MCF 10A (cell line): ENCODE measurements around the gene PTCD3. TPM values are rescaled to one million over a fixed set of nuclear protein-coding genes. Genes with fewer than 3 reads are reported as not detected.
A peak's percentile ranks its signal among the peaks of the same experiment; 100 is the strongest.

Source experiments
- BruUV-seq: library from RNA; stranded (reverse); fragments of 400-500 nt; replicated peaks from 2 replicates; lab custom pipeline; 2021; lab: Mats Ljungman, UMichigan
- CTCF ChIA-PET: fragments of 300-600 bp; sonication (Branson Sonifier 250); formaldehyde crosslinking; extraction: SDS; loops from one replicate; lab custom pipeline; 2021; ENCODE audit warnings: antibody characterized with exemption, inconsistent platforms; lab: Yijun Ruan, JAX
- POLR2A ChIA-PET: fragments of 300-600, 350-650 bp; sonication (Branson Sonifier 250); formaldehyde crosslinking; extraction: SDS; loops from one replicate; lab custom pipeline; 2020; ENCODE audit warnings: antibody characterized with exemption, inconsistent platforms; lab: Yijun Ruan, JAX
- DNase-seq: peaks from one replicate; pipeline ENCODE4 v3.0.0-alpha.2; 2018; ENCODE audit not compliant: unreplicated experiment
- H3K27ac Mint-ChIP-seq: one replicate; pipeline ENCODE4 v1.8.0; 2022; ENCODE audit warnings: mild to moderate bottlenecking, low read depth, mixed read lengths; ENCODE audit not compliant: unreplicated experiment
- H3K27me3 Mint-ChIP-seq: one replicate; pipeline ENCODE4 v1.8.0; 2022; ENCODE audit warnings: mixed read lengths; ENCODE audit not compliant: insufficient read depth, unreplicated experiment
- H3K36me3 Mint-ChIP-seq: one replicate; pipeline ENCODE4 v1.8.0; 2022; ENCODE audit warnings: mild to moderate bottlenecking, moderate library complexity, mixed read lengths; ENCODE audit not compliant: insufficient read depth, unreplicated experiment
- H3K4me1 Mint-ChIP-seq: one replicate; pipeline ENCODE4 v1.8.0; 2022; ENCODE audit warnings: mixed read lengths; ENCODE audit not compliant: insufficient read depth, unreplicated experiment
- H3K4me3 Mint-ChIP-seq: one replicate; pipeline ENCODE4 v1.8.0; 2022; ENCODE audit warnings: mild to moderate bottlenecking, moderate library complexity, mixed read lengths; ENCODE audit not compliant: unreplicated experiment
- H3K9me3 Mint-ChIP-seq: one replicate; pipeline ENCODE4 v1.8.0; 2022; ENCODE audit warnings: mixed read lengths; ENCODE audit not compliant: unreplicated experiment
- CTCF ChIP-seq: fragments of 200-600 bp; IDR thresholded peaks from one replicate; pipeline ENCODE4 v1.8.0; 2022; ENCODE audit warnings: antibody characterized with exemption, mild to moderate bottlenecking; ENCODE audit not compliant: unreplicated experiment
- intact Hi-C: fragments of 100-400 bp; cut with micrococcal nuclease; formaldehyde crosslinking; loops from 2 replicates; pipeline ENCODE4 v1.14.1; 2022
- total RNA-seq: library from RNA; stranded (reverse); gene quantifications from 2 replicates; pipeline ENCODE4 v1.2.3, GENCODE V29; 2022

The PTCD3 gene
- total RNA-seq, 1 experiment from 2014 or later = 95.3 TPM

DNA sequence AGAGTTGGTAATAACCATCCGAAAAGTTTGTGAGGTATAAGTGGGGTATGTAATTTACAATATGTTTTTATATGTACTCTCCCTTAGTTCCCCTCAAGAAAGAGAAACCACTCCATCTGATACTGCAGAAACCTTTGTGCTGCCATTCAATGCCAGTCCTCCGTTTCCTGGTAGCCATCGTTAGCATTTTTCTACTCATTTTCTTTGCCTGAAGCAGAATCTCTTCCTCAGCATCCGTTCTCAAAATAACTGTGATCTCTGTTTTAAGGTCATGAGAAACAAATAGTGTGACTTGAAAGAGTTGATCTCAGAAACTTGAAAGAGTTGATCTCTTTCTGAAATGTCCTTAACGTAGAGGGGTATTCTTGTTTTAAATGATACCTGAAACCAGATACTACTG is 996 bp downstream of the PTCD3 start:
- Mint-ChIP-seq H3K4me3 (peak overlapping the region; percentile 99), H3K27me3 (no peaks in the 10 kb centered on the region), H3K27ac (peak overlapping the region; percentile 99), H3K9me3 (no peaks in the 10 kb centered on the region), H3K4me1 (peaks cover 25% of the 10 kb centered on the region), H3K36me3 (peaks cover 74% of the 10 kb centered on the region)
- TF ChIP-seq CTCF = no peak
- DNase-seq = no peak
- ChIA-PET CTCF (interaction anchor here (0.6 to 1.6 kb wide), 4 partner anchors 10 to 378 kb away, joined by 3 to 9 read pairs (median 5); no protein-coding TSS in a partner anchor), POLR2A (interaction anchor here (0.9 to 3.1 kb wide), 13 partner anchors 7 to 344 kb away, joined by 3 to 28 read pairs (median 5); partner anchors contain the start of genes IMMT and KDM3A)
- intact Hi-C loops = no loop called here
- no TSS peak for BruUV-seq

- intact Hi-C loops = no loop called here
- no peaks in the 10 kb centered on the region for H3K4me1 Mint-ChIP-seq
- ChIA-PET POLR2A (interaction anchor here (2.8 kb wide), 1 partner anchor 12 kb away, joined by 17 read pairs; the partner anchor contains the start of genes POLR1A and PTCD3), CTCF (interaction anchor here (0.6 kb wide), 1 partner anchor 287 kb away, joined by 3 read pairs; no protein-coding TSS in a partner anchor)
- no peaks in the 10 kb centered on the region for H3K9me3 Mint-ChIP-seq
- no peak overlapping the region for H3K4me3 Mint-ChIP-seq
- no peak for DNase-seq
- no TSS peak for BruUV-seq
- H3K27me3 Mint-ChIP-seq = no peaks in the 10 kb centered on the region
- H3K36me3 Mint-ChIP-seq = peaks cover 87% of the 10 kb centered on the region
- H3K27ac Mint-ChIP-seq = no peak overlapping the region
- no peak for TF ChIP-seq CTCF
Observed at GRCh38 chr2:86118130-86118529, 12.1 kb downstream of the PTCD3 start.

DNA sequence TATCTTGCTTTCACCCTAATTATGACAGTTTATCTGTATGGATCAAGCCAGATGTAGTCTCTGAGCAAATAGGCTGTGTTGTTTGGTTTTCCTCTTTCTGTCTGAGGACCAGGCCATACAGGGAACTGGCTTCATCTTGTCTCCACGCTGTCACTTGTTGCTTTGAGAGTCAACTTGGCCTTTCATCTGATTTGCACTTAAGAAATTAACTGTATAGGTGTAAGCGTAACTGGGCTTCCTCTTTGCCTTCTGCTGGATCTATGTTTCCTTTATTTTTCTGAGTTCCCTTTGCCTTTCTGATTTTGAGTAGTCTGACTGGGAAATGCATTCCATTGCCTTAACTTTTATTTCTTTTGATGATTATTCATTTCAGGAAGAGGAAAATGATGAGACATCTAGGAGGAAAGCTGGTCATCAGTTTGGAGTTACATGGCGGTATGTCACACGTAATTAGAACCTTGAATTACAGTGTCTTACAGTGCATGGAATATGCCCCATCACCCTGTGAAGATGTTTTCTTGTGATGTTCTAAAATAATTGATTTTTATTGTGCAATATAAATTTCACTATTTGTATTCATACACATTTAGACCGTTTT is 17.4 kb downstream of the PTCD3 start:
- ChIA-PET POLR2A (no interaction called here), CTCF (interaction anchor here (0.7 to 1.2 kb wide), 2 partner anchors 13 to 284 kb away, joined by 3 to 4 read pairs; no protein-coding TSS in a partner anchor)
- Mint-ChIP-seq H3K9me3 (no peaks in the 10 kb centered on the region), H3K4me3 (no peak overlapping the region), H3K4me1 (no peaks in the 10 kb centered on the region), H3K27ac (no peak overlapping the region), H3K36me3 (peaks cover 99% of the 10 kb centered on the region), H3K27me3 (no peaks in the 10 kb centered on the region)
- no peak for TF ChIP-seq CTCF
- intact Hi-C loops = no loop called here
- DNase-seq = no peak
- no TSS peak for BruUV-seq

- no peak for DNase-seq
- intact Hi-C loops = no loop called here
- POLR2A ChIA-PET = no interaction called here
- Mint-ChIP-seq H3K27me3 (no peaks in the 10 kb centered on the region), H3K4me1 (no peaks in the 10 kb centered on the region), H3K27ac (no peak overlapping the region), H3K4me3 (no peak overlapping the region), H3K36me3 (peaks cover 99% of the 10 kb centered on the region), H3K9me3 (no peaks in the 10 kb centered on the region)
- CTCF ChIA-PET = interaction anchor here (0.6 to 1.1 kb wide), 3 partner anchors 14 to 487 kb away, joined by 3 read pairs; no protein-coding TSS in a partner anchor
- BruUV-seq = no TSS peak
- no peak for TF ChIP-seq CTCF
Observed at GRCh38 chr2:86124683-86125082, 18.6 kb downstream of the PTCD3 start.
